ENCODE measurements around the gene PNMA6E. TPM values are rescaled to one million over a fixed set of nuclear protein-coding genes. Genes with fewer than 3 reads are reported as not detected.

The PNMA6E gene
- total RNA-seq, 3 donors from 2014 or later, result not detected

DNA sequence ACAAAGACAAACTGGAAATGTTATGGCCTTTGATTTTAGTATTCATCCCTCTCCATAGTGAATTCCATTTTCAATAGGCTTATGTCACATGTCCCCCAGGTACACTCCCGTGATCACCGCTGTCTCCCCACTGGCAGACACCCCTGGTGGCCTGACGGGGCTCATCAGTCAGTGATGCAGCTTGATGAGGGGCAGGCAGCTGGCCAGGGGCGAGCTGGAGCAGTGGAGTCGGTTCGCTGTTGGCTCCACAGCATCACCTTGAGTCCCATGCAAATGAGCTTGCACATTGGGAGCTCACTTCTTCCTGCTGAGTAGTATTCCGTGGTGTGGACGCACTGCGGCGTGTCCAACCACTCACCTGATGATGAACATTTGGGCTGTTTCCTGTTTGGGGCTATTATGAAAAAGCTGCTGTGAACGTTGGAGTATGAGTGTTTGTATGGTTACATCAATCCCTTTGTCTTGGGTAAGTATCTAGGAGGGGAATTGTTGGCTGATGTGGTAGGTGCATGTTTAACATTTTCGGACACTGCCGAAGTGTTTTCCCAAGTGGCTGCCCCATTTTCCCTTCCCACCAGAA, 39.5 kb upstream of the PNMA6E start:
- Histone ChIP-seq H3K4me1 (ENCODE audit: low read depth) (no peaks in the 10 kb centered on the region), H3K4me3 (no peak overlapping the region), H3K36me3 (ENCODE audit: low read depth) (no peaks in the 10 kb centered on the region), H3K9me3 (no peaks in the 10 kb centered on the region)
- TF ChIP-seq, protein P1, sequence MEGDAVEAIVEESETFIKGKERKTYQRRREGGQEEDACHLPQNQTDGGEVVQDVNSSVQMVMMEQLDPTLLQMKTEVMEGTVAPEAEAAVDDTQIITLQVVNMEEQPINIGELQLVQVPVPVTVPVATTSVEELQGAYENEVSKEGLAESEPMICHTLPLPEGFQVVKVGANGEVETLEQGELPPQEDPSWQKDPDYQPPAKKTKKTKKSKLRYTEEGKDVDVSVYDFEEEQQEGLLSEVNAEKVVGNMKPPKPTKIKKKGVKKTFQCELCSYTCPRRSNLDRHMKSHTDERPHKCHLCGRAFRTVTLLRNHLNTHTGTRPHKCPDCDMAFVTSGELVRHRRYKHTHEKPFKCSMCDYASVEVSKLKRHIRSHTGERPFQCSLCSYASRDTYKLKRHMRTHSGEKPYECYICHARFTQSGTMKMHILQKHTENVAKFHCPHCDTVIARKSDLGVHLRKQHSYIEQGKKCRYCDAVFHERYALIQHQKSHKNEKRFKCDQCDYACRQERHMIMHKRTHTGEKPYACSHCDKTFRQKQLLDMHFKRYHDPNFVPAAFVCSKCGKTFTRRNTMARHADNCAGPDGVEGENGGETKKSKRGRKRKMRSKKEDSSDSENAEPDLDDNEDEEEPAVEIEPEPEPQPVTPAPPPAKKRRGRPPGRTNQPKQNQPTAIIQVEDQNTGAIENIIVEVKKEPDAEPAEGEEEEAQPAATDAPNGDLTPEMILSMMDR (IDR thresholded peaks at IDR 0.05), result no peak
- intact Hi-C loops (cut with DNase I, micrococcal nuclease), result no loop called here
- DNase-seq (no peak), ATAC-seq (no peak)

DNA sequence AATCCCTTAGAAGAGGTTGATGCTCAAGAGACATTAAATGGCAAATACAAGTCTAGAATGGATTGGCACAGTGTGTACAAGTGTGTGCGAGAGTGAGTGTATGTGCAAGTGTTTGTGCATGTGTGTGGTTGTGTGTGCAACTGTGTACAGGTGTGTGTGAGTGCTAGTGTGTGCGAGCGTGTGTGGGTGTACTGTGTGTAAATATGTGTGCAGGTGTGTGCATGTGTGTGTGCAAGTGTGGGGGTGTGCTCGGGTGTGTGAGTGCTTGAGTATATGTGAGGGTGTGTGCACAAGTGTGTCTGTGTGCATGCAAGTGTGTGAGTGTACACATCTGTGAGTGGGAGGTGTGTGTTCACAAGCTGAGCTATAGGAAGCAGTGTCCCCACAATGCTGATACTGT, 38.8 kb upstream of the PNMA6E start:
- H3K9me3 ChIP-seq, result no peaks in the 10 kb centered on the region
- H3K4me1 ChIP-seq (ENCODE audit: low read depth), result no peaks in the 10 kb centered on the region
- intact Hi-C loops (cut with DNase I, micrococcal nuclease), result no loop called here
- DNase-seq (no peak), ATAC-seq (no peak)
- no peaks in the 10 kb centered on the region for H3K36me3 ChIP-seq (ENCODE audit: low read depth)
- TF ChIP-seq, protein P1 (IDR thresholded peaks at IDR 0.05), result no peak
- H3K4me3 ChIP-seq, result no peak overlapping the region

DNA sequence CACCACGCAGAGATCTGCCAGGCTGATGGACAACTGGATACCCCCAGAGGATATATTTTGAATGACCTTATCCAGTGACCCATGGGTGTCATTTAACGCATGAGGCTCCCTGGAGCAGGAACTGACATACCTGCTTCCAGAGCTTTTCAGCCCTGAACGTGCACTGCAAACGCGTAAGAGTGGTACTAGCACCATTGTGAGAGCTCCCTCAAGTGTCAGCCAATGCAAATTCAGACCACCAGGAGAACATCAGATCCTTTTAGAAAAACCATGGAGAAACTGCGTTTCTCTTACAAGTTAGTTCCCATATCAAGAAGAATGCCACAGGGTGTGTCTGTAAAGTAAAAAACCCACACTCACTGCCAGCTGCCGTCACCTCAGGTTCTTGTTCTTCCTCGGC, 37.4 kb upstream of the PNMA6E start:
- TF ChIP-seq, protein P1 (IDR thresholded peaks at IDR 0.05), result no peak
- H3K4me1 ChIP-seq (ENCODE audit: low read depth), result no peaks in the 10 kb centered on the region
- ATAC-seq (no peak), DNase-seq (no peak)
- H3K36me3 ChIP-seq (ENCODE audit: low read depth), result no peaks in the 10 kb centered on the region
- H3K4me3 ChIP-seq, result no peak overlapping the region
- no peaks in the 10 kb centered on the region for H3K9me3 ChIP-seq
- intact Hi-C loops (cut with DNase I, micrococcal nuclease), result no loop called here

DNA sequence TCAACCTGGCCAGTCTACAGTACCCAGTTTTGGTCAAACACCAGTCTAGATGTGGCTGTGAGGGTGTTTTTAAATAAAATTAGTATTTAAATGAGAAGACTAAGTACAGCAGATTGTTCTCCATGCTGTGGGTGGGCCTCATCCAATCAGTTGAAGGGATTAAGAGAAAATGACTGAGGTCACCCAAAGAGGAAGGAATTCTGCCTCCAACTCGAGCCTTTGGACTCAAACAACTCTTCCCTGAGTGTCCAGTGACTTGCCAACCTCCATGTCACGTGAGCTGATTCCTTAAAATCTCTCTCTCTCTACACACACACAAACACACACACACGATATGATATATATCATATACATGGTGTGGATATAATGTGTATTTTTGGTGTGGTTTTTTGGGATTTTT, 34.7 kb upstream of the PNMA6E start:
- H3K36me3 ChIP-seq (ENCODE audit: low read depth), result no peaks in the 10 kb centered on the region
- intact Hi-C loops (cut with DNase I, micrococcal nuclease), result no loop called here
- DNase-seq (no peak), ATAC-seq (no peak)
- H3K9me3 ChIP-seq, result no peaks in the 10 kb centered on the region
- H3K4me1 ChIP-seq (ENCODE audit: low read depth), result no peaks in the 10 kb centered on the region
- TF ChIP-seq, protein P1 (IDR thresholded peaks at IDR 0.05), result no peak
- no peak overlapping the region for H3K4me3 ChIP-seq

DNA sequence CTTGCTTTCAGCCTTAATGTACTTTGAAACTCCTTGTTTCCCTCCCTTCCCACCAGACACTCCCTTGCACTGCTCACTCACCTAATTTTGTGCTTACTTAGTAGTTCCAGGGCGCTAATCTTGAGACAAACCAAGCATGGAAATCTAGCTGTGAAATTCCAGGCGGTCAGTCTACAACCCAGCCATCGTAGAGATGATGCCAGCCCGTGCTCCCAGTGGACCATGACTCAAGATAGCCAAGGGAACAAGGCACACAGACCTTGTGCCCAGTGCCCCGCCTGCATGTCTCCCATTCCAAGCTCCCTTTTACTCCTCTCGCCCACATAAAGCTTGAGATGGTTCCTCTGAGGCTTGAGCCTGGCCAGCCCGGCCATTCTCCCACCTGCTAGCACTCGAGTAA, 33.7 kb upstream of the PNMA6E start:
- intact Hi-C loops (cut with DNase I, micrococcal nuclease), result no loop called here
- no peak overlapping the region for H3K4me3 ChIP-seq
- ATAC-seq (no peak), DNase-seq (no peak)
- TF ChIP-seq, protein P1 (IDR thresholded peaks at IDR 0.05), result no peak
- no peaks in the 10 kb centered on the region for H3K4me1 ChIP-seq (ENCODE audit: low read depth)
- no peaks in the 10 kb centered on the region for H3K36me3 ChIP-seq (ENCODE audit: low read depth)
- H3K9me3 ChIP-seq, result no peaks in the 10 kb centered on the region

DNA sequence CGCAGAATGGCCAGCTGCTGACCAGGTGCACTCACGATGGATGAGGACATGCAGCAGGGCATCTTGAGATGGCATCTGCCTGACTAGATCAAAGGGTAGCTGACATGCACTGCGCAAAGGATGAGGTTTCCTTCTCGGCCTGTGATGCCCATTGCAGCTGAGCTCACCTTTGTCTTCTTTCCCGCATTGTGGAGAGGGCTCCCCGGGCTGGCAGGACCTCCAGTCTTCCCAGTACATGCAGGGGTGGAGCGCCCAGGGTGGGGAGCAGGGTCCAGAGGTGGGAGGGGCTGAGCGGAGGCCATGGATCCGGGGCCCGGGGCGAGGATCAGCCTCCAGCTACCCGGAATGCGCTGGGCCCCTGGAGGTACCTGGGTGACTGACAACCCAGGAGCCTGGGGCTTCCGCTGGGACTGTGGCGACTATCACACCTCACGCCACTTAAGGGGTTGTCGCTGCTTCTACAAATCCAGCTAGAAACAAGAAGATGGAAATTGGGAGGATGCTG, 32.7 kb upstream of the PNMA6E start:
- Histone ChIP-seq H3K9me3 (no peaks in the 10 kb centered on the region), H3K36me3 (ENCODE audit: low read depth) (no peaks in the 10 kb centered on the region), H3K4me1 (ENCODE audit: low read depth) (no peaks in the 10 kb centered on the region), H3K4me3 (no peak overlapping the region)
- ATAC-seq (no peak), DNase-seq (no peak)
- TF ChIP-seq, protein P1 (IDR thresholded peaks at IDR 0.05), result no peak
- intact Hi-C loops (cut with DNase I, micrococcal nuclease), result no loop called here
